Measurements from ENCODE around the gene DAP. TPM values are rescaled to one million over a fixed set of nuclear protein-coding genes. Genes with fewer than 3 reads are reported as not detected.

The DAP gene
- total and polyA plus RNA-seq, 2 experiments from 2014 or later, result 35.7 to 37.6 TPM

GRCh38 chr5:10653043-10653442, 108.0 kb downstream of the DAP start:
- Histone ChIP-seq H3K79me2 (replicated peaks; ENCODE audit: insufficient read depth) (no peaks in the 10 kb centered on the region), H3K4me2 (no peak overlapping the region), H4K20me1 (replicated peaks; ENCODE audit: insufficient read depth) (no peaks in the 10 kb centered on the region), H3K4me1 (ENCODE audit: insufficient read depth) (no peaks in the 10 kb centered on the region), H3K27me3 (ENCODE audit: insufficient read depth) (no peaks in the 10 kb centered on the region), H3F3A (replicated peaks; ENCODE audit: low read depth) (0 out of 2 replicates have a peak, but pooled peaks cover 3% of the 10 kb centered on the region), H3K27ac (ENCODE audit: low read depth) (no peak overlapping the region), H3K9me2 (ENCODE audit: insufficient read depth) (no peaks in the 10 kb centered on the region), H3K36me3 (ENCODE audit: insufficient read depth) (no peaks in the 10 kb centered on the region), H3K4me3 (no peak overlapping the region), H2AFZ (no peak overlapping the region)
- Mint-ChIP-seq H3K4me3 (no peak overlapping the region), H3K4me1 (peaks cover 19% of the 10 kb centered on the region; the same call in 2 of the 3 replicates), H3K27ac (no peak overlapping the region), H3K27me3 (ENCODE audit: insufficient read depth, low read depth, poor library complexity) (peaks cover 5% of the 10 kb centered on the region), H3K36me3 (ENCODE audit: low read depth) (peaks cover 12% of the 10 kb centered on the region), H3K9me3 (no peaks in the 10 kb centered on the region)
- ATAC-seq (no peak), DNase-seq (ENCODE audit: low spot score) (no peak)
- TF ChIP-seq NANOG (IDR thresholded peaks at IDR 0.05; ENCODE audit: borderline replicate concordance) (no peak), ZNF331 (CRISPR knock-in tag; IDR thresholded peaks at IDR 0.05; ENCODE audit: low read depth) (no peak), STAT1 (IDR thresholded peaks at IDR 0.05; ENCODE audit: unreplicated experiment) (no peak), JUNB (IDR thresholded peaks at IDR 0.05; ENCODE audit: unreplicated experiment) (no peak), ETS1 (IDR thresholded peaks at IDR 0.05) (no peak), EZH2phosphoT487 (IDR thresholded peaks at IDR 0.05; ENCODE audit: unreplicated experiment) (no peak), POLR2AphosphoS5 (IDR thresholded peaks at IDR 0.05; ENCODE audit: low read depth) (no peak), ZNF114 (CRISPR knock-in tag; IDR thresholded peaks at IDR 0.05) (no peak), CREB1 (CRISPR knock-in tag; IDR thresholded peaks at IDR 0.05; ENCODE audit: low read depth) (no peak), REST (IDR thresholded peaks at IDR 0.05; ENCODE audit: unreplicated experiment) (no peak), EZH2 (IDR thresholded peaks at IDR 0.05; ENCODE audit: low read depth, unreplicated experiment) (no peak), CTCF (conservative IDR thresholded peaks at IDR 0.05; ENCODE audit: low read depth in 2 of 2) (no peak)
- TF ChIP-seq, protein P1, sequence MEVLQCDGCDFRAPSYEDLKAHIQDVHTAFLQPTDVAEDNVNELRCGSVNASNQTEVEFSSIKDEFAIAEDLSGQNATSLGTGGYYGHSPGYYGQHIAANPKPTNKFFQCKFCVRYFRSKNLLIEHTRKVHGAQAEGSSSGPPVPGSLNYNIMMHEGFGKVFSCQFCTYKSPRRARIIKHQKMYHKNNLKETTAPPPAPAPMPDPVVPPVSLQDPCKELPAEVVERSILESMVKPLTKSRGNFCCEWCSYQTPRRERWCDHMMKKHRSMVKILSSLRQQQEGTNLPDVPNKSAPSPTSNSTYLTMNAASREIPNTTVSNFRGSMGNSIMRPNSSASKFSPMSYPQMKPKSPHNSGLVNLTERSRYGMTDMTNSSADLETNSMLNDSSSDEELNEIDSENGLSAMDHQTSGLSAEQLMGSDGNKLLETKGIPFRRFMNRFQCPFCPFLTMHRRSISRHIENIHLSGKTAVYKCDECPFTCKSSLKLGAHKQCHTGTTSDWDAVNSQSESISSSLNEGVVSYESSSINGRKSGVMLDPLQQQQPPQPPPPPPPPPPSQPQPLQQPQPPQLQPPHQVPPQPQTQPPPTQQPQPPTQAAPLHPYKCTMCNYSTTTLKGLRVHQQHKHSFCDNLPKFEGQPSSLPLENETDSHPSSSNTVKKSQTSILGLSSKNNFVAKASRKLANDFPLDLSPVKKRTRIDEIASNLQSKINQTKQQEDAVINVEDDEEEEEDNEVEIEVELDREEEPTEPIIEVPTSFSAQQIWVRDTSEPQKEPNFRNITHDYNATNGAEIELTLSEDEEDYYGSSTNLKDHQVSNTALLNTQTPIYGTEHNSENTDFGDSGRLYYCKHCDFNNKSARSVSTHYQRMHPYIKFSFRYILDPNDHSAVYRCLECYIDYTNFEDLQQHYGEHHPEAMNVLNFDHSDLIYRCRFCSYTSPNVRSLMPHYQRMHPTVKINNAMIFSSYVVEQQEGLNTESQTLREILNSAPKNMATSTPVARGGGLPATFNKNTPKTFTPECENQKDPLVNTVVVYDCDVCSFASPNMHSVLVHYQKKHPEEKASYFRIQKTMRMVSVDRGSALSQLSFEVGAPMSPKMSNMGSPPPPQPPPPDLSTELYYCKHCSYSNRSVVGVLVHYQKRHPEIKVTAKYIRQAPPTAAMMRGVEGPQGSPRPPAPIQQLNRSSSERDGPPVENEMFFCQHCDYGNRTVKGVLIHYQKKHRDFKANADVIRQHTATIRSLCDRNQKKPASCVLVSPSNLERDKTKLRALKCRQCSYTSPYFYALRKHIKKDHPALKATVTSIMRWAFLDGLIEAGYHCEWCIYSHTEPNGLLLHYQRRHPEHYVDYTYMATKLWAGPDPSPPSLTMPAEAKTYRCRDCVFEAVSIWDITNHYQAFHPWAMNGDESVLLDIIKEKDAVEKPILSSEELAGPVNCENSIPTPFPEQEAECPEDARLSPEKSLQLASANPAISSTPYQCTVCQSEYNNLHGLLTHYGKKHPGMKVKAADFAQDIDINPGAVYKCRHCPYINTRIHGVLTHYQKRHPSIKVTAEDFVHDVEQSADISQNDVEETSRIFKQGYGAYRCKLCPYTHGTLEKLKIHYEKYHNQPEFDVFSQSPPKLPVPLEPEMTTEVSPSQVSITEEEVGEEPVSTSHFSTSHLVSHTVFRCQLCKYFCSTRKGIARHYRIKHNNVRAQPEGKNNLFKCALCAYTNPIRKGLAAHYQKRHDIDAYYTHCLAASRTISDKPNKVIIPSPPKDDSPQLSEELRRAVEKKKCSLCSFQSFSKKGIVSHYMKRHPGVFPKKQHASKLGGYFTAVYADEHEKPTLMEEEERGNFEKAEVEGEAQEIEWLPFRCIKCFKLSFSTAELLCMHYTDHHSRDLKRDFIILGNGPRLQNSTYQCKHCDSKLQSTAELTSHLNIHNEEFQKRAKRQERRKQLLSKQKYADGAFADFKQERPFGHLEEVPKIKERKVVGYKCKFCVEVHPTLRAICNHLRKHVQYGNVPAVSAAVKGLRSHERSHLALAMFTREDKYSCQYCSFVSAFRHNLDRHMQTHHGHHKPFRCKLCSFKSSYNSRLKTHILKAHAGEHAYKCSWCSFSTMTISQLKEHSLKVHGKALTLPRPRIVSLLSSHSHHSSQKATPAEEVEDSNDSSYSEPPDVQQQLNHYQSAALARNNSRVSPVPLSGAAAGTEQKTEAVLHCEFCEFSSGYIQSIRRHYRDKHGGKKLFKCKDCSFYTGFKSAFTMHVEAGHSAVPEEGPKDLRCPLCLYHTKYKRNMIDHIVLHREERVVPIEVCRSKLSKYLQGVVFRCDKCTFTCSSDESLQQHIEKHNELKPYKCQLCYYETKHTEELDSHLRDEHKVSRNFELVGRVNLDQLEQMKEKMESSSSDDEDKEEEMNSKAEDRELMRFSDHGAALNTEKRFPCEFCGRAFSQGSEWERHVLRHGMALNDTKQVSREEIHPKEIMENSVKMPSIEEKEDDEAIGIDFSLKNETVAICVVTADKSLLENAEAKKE (CRISPR knock-in tag; IDR thresholded peaks at IDR 0.05), result no peak
